ENCODE measurements around the gene KRT24.

- TF ChIP-seq POLR2A (IDR thresholded peaks at IDR 0.05): no peak
- TF ChIP-seq CTCF (IDR thresholded peaks at IDR 0.05 in 4 of 5, conservative IDR thresholded peaks at IDR 0.05 in 1 of 5): no peak
Observed at GRCh38 chr17:40686192-40686591, 17.4 kb downstream of the KRT24 start.
